ENCODE data around the gene ATF4. TPM values are rescaled to one million over a fixed set of nuclear protein-coding genes. Genes with fewer than 3 reads are reported as not detected.

Gene ATF4
- polyA plus RNA-seq, 1 donor from 2014 or later: 186 TPM

GRCh38 chr22:39481595-39481994 is 38.8 kb upstream of the ATF4 start:
- H3K36me3 Mint-ChIP-seq: peaks cover 1% of the 10 kb centered on the region
- H3K4me1 Mint-ChIP-seq: peaks cover 0 to 6% (median 2%) of the 10 kb centered on the region in 3 donors
- H3K4me3 Mint-ChIP-seq: no peak overlapping the region
- H3K27ac Mint-ChIP-seq: peak overlapping the region in 1 of 3 donors; percentile 16
- H3K9me3 Mint-ChIP-seq: no peaks in the 10 kb centered on the region
- H3K27me3 Mint-ChIP-seq: no peaks in the 10 kb centered on the region

- H3K36me3 Mint-ChIP-seq: peaks cover 1% of the 10 kb centered on the region
- H3K9me3 Mint-ChIP-seq: no peaks in the 10 kb centered on the region
- H3K27ac Mint-ChIP-seq: no peak overlapping the region
- H3K4me3 Mint-ChIP-seq: no peak overlapping the region
- H3K4me1 Mint-ChIP-seq: peaks cover 0 to 5% (median 2%) of the 10 kb centered on the region in 3 donors
- H3K27me3 Mint-ChIP-seq: no peaks in the 10 kb centered on the region
Measured at GRCh38 chr22:39482768-39483167, 37.6 kb upstream of the ATF4 start.

GRCh38 chr22:39486951-39487825 is 33.2 kb upstream of the ATF4 start:
- Mint-ChIP-seq H3K36me3 (peaks cover 3% of the 10 kb centered on the region), H3K4me1 (peaks cover 6 to 12% (median 6%) of the 10 kb centered on the region in 3 donors), H3K27ac (peak overlapping the region in 1 of 3 donors; percentile 28), H3K4me3 (no peak overlapping the region), H3K27me3 (no peaks in the 10 kb centered on the region), H3K9me3 (no peaks in the 10 kb centered on the region)

GRCh38 chr22:39487826-39488520 is 32.4 kb upstream of the ATF4 start:
- Mint-ChIP-seq H3K27me3 (no peaks in the 10 kb centered on the region), H3K36me3 (peaks cover 3% of the 10 kb centered on the region), H3K4me3 (no peak overlapping the region), H3K27ac (no peak overlapping the region), H3K4me1 (peaks cover 6 to 12% (median 6%) of the 10 kb centered on the region in 3 donors), H3K9me3 (no peaks in the 10 kb centered on the region)

GRCh38 chr22:39488563-39489083 is 31.7 kb upstream of the ATF4 start:
- Mint-ChIP-seq H3K9me3 (no peaks in the 10 kb centered on the region), H3K4me3 (no peak overlapping the region), H3K36me3 (peaks cover 2% of the 10 kb centered on the region), H3K27me3 (no peaks in the 10 kb centered on the region), H3K4me1 (peaks cover 10 to 16% (median 12%) of the 10 kb centered on the region in 3 donors), H3K27ac (peak overlapping the region in 1 of 3 donors; percentile 31)

GRCh38 chr22:39489094-39490068 is 31.0 kb upstream of the ATF4 start:
- Mint-ChIP-seq H3K9me3 (no peaks in the 10 kb centered on the region), H3K4me3 (peak overlapping the region in 1 of 4 donors; percentile 59), H3K36me3 (peaks cover 2% of the 10 kb centered on the region), H3K27me3 (no peaks in the 10 kb centered on the region), H3K27ac (peak overlapping the region in 1 of 3 donors; percentile 76), H3K4me1 (peaks cover 11 to 16% (median 12%) of the 10 kb centered on the region in 3 donors)

- peak overlapping the region in 2 of 3 donors; percentile 2 to 90 for H3K27ac Mint-ChIP-seq
- no peaks in the 10 kb centered on the region for H3K9me3 Mint-ChIP-seq
Measured at GRCh38 chr22:39490135-39490798, 30.1 kb upstream of the ATF4 start.

GRCh38 chr22:39490966-39491680 is 29.2 kb upstream of the ATF4 start:
- Mint-ChIP-seq H3K27ac (no peak overlapping the region), H3K4me1 (peaks cover 13 to 15% (median 13%) of the 10 kb centered on the region in 3 donors), H3K4me3 (no peak overlapping the region), H3K9me3 (no peaks in the 10 kb centered on the region), H3K27me3 (no peaks in the 10 kb centered on the region), H3K36me3 (peaks cover 2% of the 10 kb centered on the region)

More at GRCh38 chr22:39490135-39490798, 30.1 kb upstream of the ATF4 start:
- peaks cover 11 to 15% (median 12%) of the 10 kb centered on the region in 3 donors for H3K4me1 Mint-ChIP-seq
- no peaks in the 10 kb centered on the region for H3K27me3 Mint-ChIP-seq
- peak overlapping the region in 2 of 4 donors; percentile 40 to 59 for H3K4me3 Mint-ChIP-seq
- H3K36me3 Mint-ChIP-seq: peaks cover 2% of the 10 kb centered on the region

- H3K4me1 Mint-ChIP-seq: peaks cover 16 to 20% (median 17%) of the 10 kb centered on the region in 3 donors
- no peaks in the 10 kb centered on the region for H3K27me3 Mint-ChIP-seq
- H3K36me3 Mint-ChIP-seq: peaks cover 2% of the 10 kb centered on the region
- no peak overlapping the region for H3K27ac Mint-ChIP-seq
- no peaks in the 10 kb centered on the region for H3K9me3 Mint-ChIP-seq
- H3K4me3 Mint-ChIP-seq: no peak overlapping the region
Measured at GRCh38 chr22:39491696-39492095, 28.7 kb upstream of the ATF4 start.

- H3K4me3 Mint-ChIP-seq: no peak overlapping the region
- no peak overlapping the region for H3K27ac Mint-ChIP-seq
- no peaks in the 10 kb centered on the region for H3K9me3 Mint-ChIP-seq
- H3K27me3 Mint-ChIP-seq: no peaks in the 10 kb centered on the region
- H3K36me3 Mint-ChIP-seq: peaks cover 2% of the 10 kb centered on the region
- H3K4me1 Mint-ChIP-seq: peaks cover 16 to 21% (median 17%) of the 10 kb centered on the region in 3 donors
Measured at GRCh38 chr22:39492186-39492585, 28.2 kb upstream of the ATF4 start.

GRCh38 chr22:39493759-39494158 is 26.6 kb upstream of the ATF4 start:
- Mint-ChIP-seq H3K27me3 (no peaks in the 10 kb centered on the region), H3K4me1 (peaks cover 16 to 23% (median 17%) of the 10 kb centered on the region in 3 donors), H3K9me3 (no peaks in the 10 kb centered on the region), H3K4me3 (peak overlapping the region in 1 of 4 donors; percentile 21), H3K27ac (peak overlapping the region in 1 of 3 donors; percentile 9), H3K36me3 (no peaks in the 10 kb centered on the region)

- H3K4me3 Mint-ChIP-seq: no peak overlapping the region
- peak overlapping the region in 1 of 3 donors; percentile 74 for H3K27ac Mint-ChIP-seq
- H3K9me3 Mint-ChIP-seq: no peaks in the 10 kb centered on the region
- H3K4me1 Mint-ChIP-seq: peaks cover 16 to 21% (median 17%) of the 10 kb centered on the region in 3 donors
- H3K36me3 Mint-ChIP-seq: no peaks in the 10 kb centered on the region
- no peaks in the 10 kb centered on the region for H3K27me3 Mint-ChIP-seq
Measured at GRCh38 chr22:39494471-39495120, 25.8 kb upstream of the ATF4 start.
